H1 (cell line): ENCODE results near the gene TIAM2. TPM values are rescaled to one million over a fixed set of nuclear protein-coding genes. Genes with fewer than 3 reads are reported as not detected.

Experiments
- CTCF ChIA-PET: fragments of 300-600 bp; sonication (Branson Sonifier 250); formaldehyde crosslinking; loops from one replicate; lab custom pipeline; 2021; ENCODE audit not compliant: partially characterized antibody; lab: Charles Lee
- POLR2A ChIA-PET: fragments of 300-600 bp; sonication (Branson Sonifier 250); formaldehyde crosslinking; loops from one replicate; lab custom pipeline; 2021; ENCODE audit warnings: inconsistent platforms; ENCODE audit not compliant: partially characterized antibody; lab: Charles Lee
- DNase-seq, 2 experiments: peaks; one replicate each; pipeline versions ENCODE4 v3.0.0 to v3.0.0-alpha.2; 2010 to 2022; ENCODE audit warnings: low spot score in 2 of 2, low read depth in 1 of 2, mixed read lengths in 1 of 2
- FAIRE-seq: peaks from 2 replicates; lab custom pipeline; 2011; peaks lifted over from hg19 to GRCh38; lab: Jason Lieb, UNC
- H2AFZ ChIP-seq: 2 replicates; pipeline ENCODE4 v1.8.1; 2012; ENCODE audit warnings: low read length, inconsistent platforms
- H2AK5ac ChIP-seq: 2 replicates; pipeline ENCODE4 v1.6.1; 2013; ENCODE audit warnings: low read depth, low read length
- H2BK120ac ChIP-seq: replicated peaks from 2 replicates; pipeline ENCODE3; 2013; ENCODE audit warnings: low read depth, low read length, inconsistent platforms
- H2BK12ac ChIP-seq: 2 replicates; pipeline ENCODE4 v1.6.1; 2013; ENCODE audit warnings: low read depth, low read length
- H2BK15ac ChIP-seq: 2 replicates; pipeline ENCODE4 v1.6.1; 2013; ENCODE audit warnings: low read length
- H2BK20ac ChIP-seq: 2 replicates; pipeline ENCODE4 v1.6.1; 2013; ENCODE audit warnings: low read length
- H2BK5ac ChIP-seq: 2 replicates; pipeline ENCODE4 v1.6.1; 2013; ENCODE audit warnings: low read depth, low read length
- H3K14ac ChIP-seq: 2 replicates; pipeline ENCODE4 v1.6.1; 2013; ENCODE audit warnings: inconsistent platforms; ENCODE audit not compliant: insufficient read length
- H3K18ac ChIP-seq: 2 replicates; pipeline ENCODE4 v1.6.1; 2013; ENCODE audit warnings: low read length; ENCODE audit errors: extremely low read depth
- H3K23ac ChIP-seq: 2 replicates; pipeline ENCODE4 v1.6.1; 2013; ENCODE audit warnings: inconsistent platforms; ENCODE audit not compliant: insufficient read length
- H3K23me2 ChIP-seq: 2 replicates; pipeline ENCODE4 v1.6.1; 2013; ENCODE audit warnings: low read depth, low read length
- H3K27ac ChIP-seq: 2 replicates; pipeline ENCODE4 v1.6.1; 2011; ENCODE audit warnings: low read depth, low read length, inconsistent platforms
- H3K27me3 ChIP-seq, 4 experiments: replicated peaks in 1 of 4; 1 replicate in 1 of 4; 2 replicates in 3 of 4; pipeline versions ENCODE4 v1.6.1 to v1.8.1; 2011 to 2013; ENCODE audit warnings: low read length in 3 of 4, mild to moderate bottlenecking in 3 of 4, inconsistent platforms in 2 of 4, mixed read lengths in 2 of 4, moderate library complexity in 1 of 4; ENCODE audit not compliant: control insufficient read depth in 3 of 4, insufficient read depth in 3 of 4; ENCODE audit errors: extremely low read depth in 1 of 4
- H3K36me3 ChIP-seq, 4 experiments: 2 replicates each; pipeline versions ENCODE4 v1.6.1 to v1.8.1; 2011 to 2013; ENCODE audit warnings: mild to moderate bottlenecking in 4 of 4, low read length in 3 of 4, moderate library complexity in 2 of 4, control low read depth in 1 of 4, inconsistent platforms in 1 of 4; ENCODE audit not compliant: insufficient read depth in 4 of 4, control insufficient read depth in 2 of 4
- H3K4ac ChIP-seq: replicated peaks from 2 replicates; pipeline ENCODE3; 2013; ENCODE audit warnings: low read length, low read depth, mixed read lengths, inconsistent platforms; ENCODE audit not compliant: insufficient read length
- H3K4me1 ChIP-seq, 4 experiments: replicated peaks in 1 of 4; 1 replicate in 1 of 4; 2 replicates in 3 of 4; pipeline versions ENCODE4 v1.6.1 to v1.8.1; 2011 to 2013; ENCODE audit warnings: low read length in 3 of 4, inconsistent platforms in 2 of 4, mixed read lengths in 1 of 4; ENCODE audit not compliant: insufficient read depth in 4 of 4, control insufficient read depth in 3 of 4
- H3K4me2 ChIP-seq, 2 experiments: 2 replicates each; pipeline versions ENCODE4 v1.6.1 to v1.8.1; 2011 to 2013; ENCODE audit warnings: low read depth in 2 of 2, low read length in 2 of 2, control low read depth in 1 of 2, inconsistent platforms in 1 of 2, mild to moderate bottlenecking in 1 of 2; ENCODE audit not compliant: insufficient read depth in 1 of 2
- H3K4me3 ChIP-seq, 4 experiments: fragments of 200-600, 300-600 bp in 1 of 4; sonication (generic), shearing (Covaris generic), sonication (Bioruptor Twin) in 1 of 4; 2 replicates each; pipeline versions ENCODE4 v1.5.1 to v1.8.1; 2011 to 2016; ENCODE audit warnings: low read length in 4 of 4, low read depth in 3 of 4, control low read depth in 2 of 4, inconsistent platforms in 2 of 4, mild to moderate bottlenecking in 2 of 4, mixed read lengths in 1 of 4, moderate library complexity in 1 of 4; ENCODE audit not compliant: insufficient read depth in 2 of 4; ENCODE audit errors: extremely low read depth in 1 of 4
- H3K56ac ChIP-seq: replicated peaks from 2 replicates; pipeline ENCODE3; 2013; ENCODE audit warnings: low read depth, mild to moderate bottlenecking, mixed read lengths, low read length, inconsistent platforms; ENCODE audit not compliant: insufficient read length
- H3K79me1 ChIP-seq: 2 replicates; pipeline ENCODE4 v1.6.1; 2013; ENCODE audit warnings: low read depth, low read length, control low read depth
- H3K79me2 ChIP-seq, 2 experiments: 2 replicates each; pipeline versions ENCODE4 v1.6.1 to v1.8.1; 2012 to 2013; ENCODE audit warnings: low read length in 2 of 2, mild to moderate bottlenecking in 2 of 2, inconsistent platforms in 1 of 2; ENCODE audit not compliant: insufficient read depth in 2 of 2, control insufficient read depth in 1 of 2
- H3K9ac ChIP-seq, 4 experiments: replicated peaks in 1 of 4; 1 replicate in 1 of 4; 2 replicates in 3 of 4; pipeline versions ENCODE4 v1.6.1 to v1.8.1; 2011 to 2013; ENCODE audit warnings: low read depth in 3 of 4, low read length in 3 of 4, control low read depth in 2 of 4, mild to moderate bottlenecking in 2 of 4, moderate library complexity in 2 of 4, inconsistent platforms in 1 of 4; ENCODE audit errors: extremely low read depth in 1 of 4
- H3K9me3 ChIP-seq, 2 experiments: 2 replicates each; pipeline versions ENCODE4 v1.6.1 to v1.8.1; 2012 to 2013; ENCODE audit warnings: mild to moderate bottlenecking in 2 of 2, moderate library complexity in 2 of 2, control low read depth in 1 of 2, inconsistent platforms in 1 of 2, low read depth in 1 of 2, low read length in 1 of 2, mixed read lengths in 1 of 2; ENCODE audit not compliant: insufficient read depth in 2 of 2
- H4K20me1 ChIP-seq, 2 experiments: replicated peaks in 1 of 2; 2 replicates each; pipeline versions ENCODE3 to v1.8.1; 2011 to 2013; ENCODE audit warnings: inconsistent platforms in 2 of 2, low read length in 2 of 2, mild to moderate bottlenecking in 1 of 2; ENCODE audit not compliant: insufficient read depth in 2 of 2, control insufficient read depth in 1 of 2
- H4K5ac ChIP-seq: 2 replicates; pipeline ENCODE4 v1.6.1; 2013; ENCODE audit warnings: low read length, low read depth, mixed read lengths, inconsistent platforms; ENCODE audit not compliant: insufficient read length
- H4K8ac ChIP-seq: 2 replicates; pipeline ENCODE4 v1.8.0; 2013; ENCODE audit warnings: mild to moderate bottlenecking, moderate library complexity, low read length, inconsistent platforms; ENCODE audit not compliant: insufficient read depth; ENCODE audit errors: extremely low read depth
- H4K91ac ChIP-seq: replicated peaks from 2 replicates; pipeline ENCODE3; 2013; ENCODE audit warnings: low read length, mixed read lengths, inconsistent platforms; ENCODE audit not compliant: insufficient read length
- TCF12 ChIP-seq: IDR thresholded peaks from 2 replicates; pipeline ENCODE4 v1.6.1; 2011; ENCODE audit warnings: low read depth, mild to moderate bottlenecking, low read length
- WGBS, 2 experiments: shearing (Covaris generic) in 1 of 2; methylation state at CpG; one replicate each; pipeline versions ENCODE4 v1.1.6 to v1.1.7; 2013 to 2015; ENCODE audit warnings: low lambda C conversion rate in 2 of 2, mixed read lengths in 2 of 2, inconsistent platforms in 1 of 2, low coverage in 1 of 2, missing lambda C conversion rate in 1 of 2; ENCODE audit not compliant: insufficient replicate concordance in 2 of 2, insufficient coverage in 1 of 2, insufficient read length in 1 of 2; ENCODE audit errors: extremely low coverage in 1 of 2, missing lambda C conversion rate in 1 of 2; 5-methylcytosine and 5-hydroxymethylcytosine counted together
- polyA plus RNA-seq, 7 experiments: library from polyadenylated mRNA; depleted of rRNA in 3 of 7; stranded (reverse) in 5 of 7; unstranded in 2 of 7; fragments of >200 nt in 5 of 7; fragments of 200-250 nt in 2 of 7; gene quantifications; 1 replicate in 5 of 7; 2 replicates in 1 of 7; 4 replicates in 1 of 7; pipeline versions ENCODE4 v1.2.1 to v1.2.3, GENCODE V29; 2011 to 2013; ENCODE audit warnings: missing spikeins in 2 of 7, mixed read lengths in 2 of 7
- total RNA-seq: library from RNA; stranded (reverse); fragmentation: NEBNext Ultra II Directional; extraction: Animal tissue kit (Norgen Biotek cat#: 25700); gene quantifications from 2 replicates; pipeline ENCODE4 v1.2.1, GENCODE V29; 2021

The TIAM2 gene
- total and polyA plus RNA-seq, 2 of the 8 experiments (the other 6 are each of a cell fraction or from before 2014, with no cell fraction given): 7.4 to 23.9 TPM

DNA sequence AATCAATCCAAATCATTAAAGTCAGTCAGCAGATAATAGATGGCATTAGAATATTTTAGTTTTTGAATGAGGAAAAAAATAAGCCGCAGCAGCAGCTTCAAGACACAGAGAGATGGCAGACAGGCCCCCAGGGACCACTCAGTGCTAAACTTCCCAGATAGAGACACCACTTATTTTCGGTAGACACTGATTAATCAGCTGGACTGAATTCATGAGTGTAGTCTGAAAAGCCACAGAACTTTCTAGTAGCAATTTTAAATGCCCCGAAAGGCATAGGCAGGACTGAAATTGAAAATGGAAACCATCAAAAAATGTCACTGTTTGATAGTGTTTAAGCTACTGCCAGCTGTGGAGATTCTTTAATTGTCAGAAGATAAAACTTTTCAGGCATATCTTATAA, 265.6 kb downstream of the TIAM2 start:
- Histone ChIP-seq H3K4ac (no peak overlapping the region), H3K14ac (no peak overlapping the region), H3K23ac (no peak overlapping the region), H2BK12ac (no peak overlapping the region), H2BK5ac (no peak overlapping the region), H2BK120ac (no peak overlapping the region), H3K23me2 (no peaks in the 10 kb centered on the region), H3K79me1 (no peaks in the 10 kb centered on the region), H3K9ac (no peak overlapping the region), H3K27me3 (no peaks in the 10 kb centered on the region), H3K4me1 (peaks cover 0 to 7% (median 2%) of the 10 kb centered on the region in 4 experiments; a peak in 3 of 7 replicates), H2BK20ac (no peak overlapping the region), H4K91ac (no peak overlapping the region), H3K4me3 (no peak overlapping the region), H3K27ac (no peak overlapping the region), H2AK5ac (no peak overlapping the region), H4K8ac (no peak overlapping the region), H4K20me1 (peaks cover 2 to 3% of the 10 kb centered on the region in 2 experiments), H3K18ac (no peak overlapping the region), H2BK15ac (no peak overlapping the region), H3K56ac (no peak overlapping the region), H4K5ac (no peak overlapping the region), H2AFZ (no peak overlapping the region), H3K79me2 (peaks cover 3 to 4% of the 10 kb centered on the region in 2 experiments; a peak in 1 of 4 replicates), H3K4me2 (no peak overlapping the region), H3K9me3 (no peaks in the 10 kb centered on the region), H3K36me3 (peaks cover 10 to 49% (median 35%) of the 10 kb centered on the region in 4 experiments)
- no peak for FAIRE-seq
- 57% methylated on average over 3 of the region's 3 CpGs; no CpG with 5 or more reads in 1 of the 2 experiments for WGBS, 2 experiments
- no peak for DNase-seq
- ChIA-PET POLR2A (interaction anchor here (1.4 kb wide), 1 partner anchor 13 kb away, joined by 3 read pairs; no protein-coding TSS in a partner anchor), CTCF (interaction anchor here (1.2 to 6.4 kb wide), 12 partner anchors 9 to 374 kb away, joined by 3 to 72 read pairs (median 4); no protein-coding TSS in a partner anchor)
- TF ChIP-seq TCF12: no peak
